ENCODE results near the gene GPR162.

DNA sequence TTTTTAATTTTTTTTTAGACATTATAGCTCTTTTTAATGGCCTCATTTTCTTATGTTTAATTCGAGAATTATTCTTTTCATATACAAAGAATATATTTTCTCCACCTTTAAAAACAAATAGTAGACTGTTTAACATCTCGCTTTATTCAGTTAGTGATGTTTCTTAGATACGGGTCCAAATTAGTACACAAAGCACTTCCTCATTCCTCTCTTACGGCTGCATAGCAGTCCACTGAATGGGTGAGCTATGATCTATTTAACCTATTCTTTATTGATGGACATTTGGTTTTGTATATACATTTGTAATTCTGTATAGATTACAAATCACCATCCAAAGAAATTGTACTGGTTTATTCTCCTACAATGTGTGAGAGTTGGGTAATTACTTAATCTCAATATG is 8.3 kb upstream of the GPR162 start:
- TF ChIP-seq NPAS2 (CRISPR knock-in tag; IDR thresholded peaks at IDR 0.05; ENCODE audit: borderline replicate concordance) (no peak), ZFP36 (IDR thresholded peaks at IDR 0.05; ENCODE audit: borderline replicate concordance, partially characterized antibody) (no peak), RAD21 (conservative IDR thresholded peaks at IDR 0.05 in 1 of 2, IDR thresholded peaks at IDR 0.05 in 1 of 2) (no peak)
